HG03432 (cell line): ENCODE data around the gene CDHR2.

Experiments used
- ATAC-seq: cut with Tn5 transposase; IDR thresholded peaks from one replicate; pipeline ENCODE4 v1.9.1; 2021; ENCODE audit warnings: mild to moderate bottlenecking, moderate library complexity; ENCODE audit not compliant: unreplicated experiment

Gene CDHR2

DNA sequence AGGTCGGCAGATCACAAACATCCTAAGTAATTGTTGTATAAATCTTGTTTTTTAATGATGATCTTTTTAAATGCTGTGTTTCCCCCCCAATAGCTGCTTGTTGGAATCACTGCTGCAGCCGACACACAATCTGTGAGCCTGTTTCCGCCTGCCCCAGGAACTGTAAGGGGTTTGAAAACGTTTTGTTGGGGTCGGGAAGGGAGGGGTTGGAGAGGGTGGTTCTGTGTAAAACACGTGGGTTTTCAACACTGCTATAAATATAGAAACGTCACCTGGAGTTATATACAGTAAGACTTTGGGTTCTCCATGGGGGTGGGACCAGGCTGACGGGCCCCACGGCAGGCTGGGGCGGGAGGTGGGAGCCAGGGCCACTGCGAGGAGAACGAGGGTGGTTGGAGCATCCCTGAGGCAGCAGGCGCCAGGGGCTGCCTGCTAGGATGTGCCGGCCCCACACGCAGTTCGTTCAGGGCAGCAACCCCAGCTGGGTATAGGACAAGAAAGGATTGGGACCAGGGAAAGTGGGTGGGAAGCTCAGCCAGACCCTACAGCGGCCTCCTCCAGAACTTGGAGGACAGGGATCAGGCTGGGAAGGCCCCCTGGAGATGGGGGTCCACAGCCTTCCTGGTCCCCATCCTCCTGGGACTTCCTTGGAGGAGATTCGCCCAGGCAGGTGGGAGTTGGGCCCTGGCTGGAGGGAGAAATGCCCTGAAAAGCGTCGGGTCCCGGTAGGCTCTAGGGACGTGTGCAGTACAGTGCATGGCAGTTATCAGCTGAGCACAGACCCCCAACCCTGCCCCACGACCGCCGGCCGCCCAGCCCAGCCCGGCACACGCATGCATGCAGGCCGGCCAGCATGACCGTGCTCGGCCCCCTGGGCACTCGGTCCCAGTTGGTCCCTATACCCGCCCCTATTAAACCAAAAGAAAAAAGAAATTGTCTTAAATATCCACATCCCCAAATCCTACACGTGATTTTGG, 21.6 kb upstream of the CDHR2 start:
- no peak for ATAC-seq

DNA sequence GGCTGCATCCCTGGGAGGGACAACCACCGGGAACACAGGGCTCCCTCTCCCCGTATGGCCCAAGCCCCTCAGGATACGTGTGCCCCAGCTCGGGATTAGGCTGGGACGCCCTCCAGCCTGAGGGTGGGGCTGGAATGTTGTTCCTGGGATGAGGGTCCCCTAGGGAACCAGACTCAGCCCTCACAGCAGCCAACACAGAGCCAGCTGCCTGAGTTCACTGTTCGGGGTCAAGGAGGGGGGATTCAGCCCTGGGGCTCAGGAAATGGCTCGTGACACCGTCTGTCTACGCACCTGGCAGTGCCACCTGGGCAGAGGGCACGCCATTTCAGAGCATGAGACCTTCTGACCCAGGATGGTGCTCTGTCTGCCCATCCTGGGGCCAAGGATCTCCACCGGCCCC, 20.8 kb upstream of the CDHR2 start:
- ATAC-seq, result no peak

DNA sequence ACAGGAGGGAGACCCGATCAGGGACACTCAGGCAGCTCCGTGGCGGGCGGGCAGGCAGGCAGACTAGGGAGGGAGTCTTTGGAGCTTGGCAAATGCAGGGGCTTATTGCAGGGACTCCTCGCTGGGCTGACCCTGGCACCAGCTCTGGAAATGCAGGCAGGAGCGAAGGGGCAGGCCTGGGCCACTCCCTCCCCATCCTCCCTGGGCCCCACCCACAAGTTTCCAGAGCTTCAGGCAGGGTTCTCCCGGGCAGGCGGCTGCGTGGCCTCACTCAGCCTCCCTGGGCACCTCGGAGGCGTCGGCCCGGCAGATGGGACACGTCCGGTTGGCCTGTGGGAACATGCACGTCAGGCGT, 20.4 kb upstream of the CDHR2 start:
- no peak for ATAC-seq

DNA sequence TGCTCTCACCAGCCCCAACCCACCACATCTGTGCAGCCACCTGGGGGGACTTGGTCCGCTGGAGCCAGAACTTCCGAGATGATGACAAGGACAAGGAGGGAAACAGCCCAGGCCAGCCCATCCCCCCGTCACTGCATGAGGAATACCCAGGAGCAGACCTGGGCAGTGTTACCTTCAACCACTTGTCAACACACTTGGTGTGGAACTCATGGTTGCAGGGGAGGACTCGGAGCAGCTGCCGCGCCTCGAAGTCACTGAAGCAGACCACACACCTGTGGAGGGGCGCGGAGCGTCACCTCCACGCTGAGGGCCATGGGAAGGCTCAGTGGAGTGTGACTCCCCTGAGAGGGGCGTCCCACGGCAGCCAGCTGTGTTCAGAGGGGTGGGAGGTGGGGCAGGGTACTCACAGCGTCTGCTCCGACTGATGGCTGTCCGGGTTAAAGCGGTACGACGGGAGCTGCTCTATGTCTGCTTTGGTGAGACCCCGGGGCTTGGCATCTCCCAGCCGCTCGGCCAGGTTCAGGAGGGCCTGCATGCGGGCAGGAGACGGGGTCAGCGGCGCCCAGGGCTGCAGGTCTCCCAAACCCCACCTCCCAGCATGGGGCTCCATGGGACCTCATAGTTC, 19.9 kb upstream of the CDHR2 start:
- no peak for ATAC-seq

DNA sequence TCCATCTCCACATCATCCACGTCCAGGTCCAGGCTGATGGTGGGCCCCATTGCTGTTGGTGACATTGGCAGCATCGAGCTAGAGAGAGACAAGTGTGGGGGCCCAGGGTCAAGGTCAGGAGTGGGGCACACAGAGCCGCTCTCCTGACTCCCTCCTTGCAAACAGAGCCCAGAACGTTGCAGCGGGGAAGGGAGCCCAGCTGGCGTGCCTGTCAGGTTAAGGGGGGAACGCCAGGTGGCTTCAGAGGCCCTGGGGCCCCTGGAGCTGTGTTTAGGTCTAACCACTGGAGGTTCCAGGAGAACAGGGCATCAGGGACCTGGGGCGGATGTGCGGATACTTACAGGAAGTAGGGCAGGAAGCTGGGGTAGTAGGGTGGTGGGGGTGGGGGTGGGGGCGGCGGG, 19.4 kb upstream of the CDHR2 start:
- ATAC-seq, result no peak

DNA sequence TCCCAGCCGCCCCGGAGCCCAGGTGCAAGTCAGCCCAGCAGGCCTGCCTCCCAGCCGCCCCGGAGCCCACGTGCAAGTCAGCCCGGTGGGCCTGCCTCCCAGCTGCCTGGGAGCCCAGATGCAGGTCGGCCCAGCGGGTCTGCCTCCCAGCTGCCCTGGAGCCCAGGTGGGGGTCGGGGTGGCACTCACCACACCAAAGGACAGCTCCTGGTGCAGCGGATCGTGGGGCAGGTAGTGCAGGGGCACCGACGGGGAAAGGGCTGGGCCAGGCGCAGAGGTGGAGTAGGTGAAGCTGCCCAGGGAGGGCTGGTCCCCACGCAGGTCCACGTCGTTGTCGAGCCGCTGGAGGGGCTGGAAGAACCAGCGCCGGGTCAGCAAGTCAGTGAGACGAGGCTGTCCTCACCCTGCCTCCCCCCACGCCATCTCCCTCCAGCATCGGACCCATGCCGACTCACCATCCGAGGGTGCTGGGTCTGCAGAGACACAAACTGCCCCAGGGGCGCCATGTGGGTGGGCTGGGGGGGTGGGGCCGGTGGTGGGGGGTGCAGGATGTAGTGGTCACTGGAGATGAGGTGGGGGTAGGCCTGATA, 18.7 kb upstream of the CDHR2 start:
- ATAC-seq, result no peak

- ATAC-seq, result no peak
These were observed 17.9 kb upstream of the CDHR2 start for GRCh38 chr5:176530983-176531901.

DNA sequence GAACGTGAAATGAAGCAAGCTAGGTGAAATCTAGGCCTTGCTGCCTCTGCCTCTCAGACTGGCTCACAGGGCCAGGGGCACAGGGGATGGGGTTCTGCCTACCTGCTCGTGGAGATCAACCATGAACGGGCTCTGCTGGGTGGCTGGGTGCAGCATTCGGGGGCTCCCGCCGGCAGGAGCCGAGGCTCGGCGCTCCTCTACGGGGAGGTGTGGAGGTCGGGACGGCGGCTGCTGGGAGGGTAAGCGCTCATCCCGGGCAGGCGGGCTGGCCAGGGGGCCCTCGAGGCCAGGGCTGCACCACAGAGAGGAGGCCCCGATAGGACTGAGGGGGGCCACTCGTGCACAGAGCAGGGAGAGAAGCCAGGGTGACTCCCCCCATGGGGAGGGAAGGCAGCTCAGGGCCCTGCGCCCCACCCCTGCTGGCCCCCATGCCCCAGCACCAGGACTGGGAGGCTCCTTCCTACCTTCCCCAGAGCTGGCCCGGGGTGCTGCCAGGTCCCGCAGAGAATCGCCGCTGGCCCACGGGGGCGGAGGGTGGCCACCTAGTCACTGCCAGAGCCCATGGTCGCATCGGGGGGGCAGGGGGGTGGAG, 17.1 kb upstream of the CDHR2 start:
- no peak for ATAC-seq

DNA sequence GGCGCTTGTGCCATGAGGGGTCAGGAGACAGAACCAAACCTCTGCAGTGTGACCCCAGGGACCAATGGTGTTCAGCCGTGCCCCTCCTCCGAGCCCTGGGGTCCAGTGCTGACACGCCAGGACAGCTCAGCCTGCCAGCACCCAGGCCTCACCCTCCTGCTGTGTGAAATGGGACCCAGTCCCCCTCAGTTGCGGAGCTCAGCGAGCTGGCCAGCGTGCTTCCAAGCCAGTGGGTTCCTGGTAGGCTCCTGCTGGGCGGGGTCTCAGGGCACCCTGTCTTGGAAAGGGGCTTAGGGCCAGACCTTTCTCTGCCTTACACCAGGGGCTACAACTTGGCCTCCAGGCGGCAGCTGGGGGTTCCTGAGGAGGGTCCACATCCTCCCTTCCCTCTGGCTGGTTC, 16.3 kb upstream of the CDHR2 start:
- ATAC-seq, result no peak

GRCh38 chr5:176533390-176533789, 15.8 kb upstream of the CDHR2 start:
- ATAC-seq, result no peak

DNA sequence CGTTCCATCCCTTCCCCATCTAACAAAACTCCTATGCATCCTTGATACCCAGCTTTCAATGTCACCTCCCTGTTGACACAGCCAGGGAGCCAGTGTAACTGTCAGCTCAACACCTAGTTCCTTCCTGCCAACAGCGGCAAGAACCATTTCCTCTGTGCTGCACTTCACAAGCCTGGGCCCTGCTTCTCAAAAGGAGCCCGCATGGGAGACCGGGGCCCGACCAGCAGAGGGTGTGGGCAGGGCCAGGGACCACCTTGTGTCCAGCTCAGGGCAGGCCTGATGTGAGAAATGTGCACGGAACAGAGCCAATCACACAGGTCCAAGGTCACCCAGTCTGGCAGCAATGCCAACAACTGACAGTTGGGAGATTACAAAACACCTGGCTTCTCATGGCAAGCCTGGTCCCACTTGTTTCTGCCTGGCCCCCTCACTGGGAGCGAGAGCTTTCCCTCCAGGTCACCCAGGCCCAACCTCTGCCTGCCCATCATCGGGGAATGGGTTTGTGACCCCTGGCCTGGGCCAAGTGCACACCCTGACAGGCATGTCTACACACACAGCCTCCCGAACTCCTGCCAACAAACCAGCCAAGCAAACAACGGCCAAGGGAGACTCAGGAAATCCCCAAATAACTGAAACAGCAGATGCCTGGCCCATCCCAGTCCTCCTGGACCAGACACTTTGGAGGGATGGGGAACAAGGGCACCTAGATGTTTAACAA, 15.1 kb upstream of the CDHR2 start:
- no peak for ATAC-seq

GRCh38 chr5:176534640-176535039, 14.5 kb upstream of the CDHR2 start:
- no peak for ATAC-seq

DNA sequence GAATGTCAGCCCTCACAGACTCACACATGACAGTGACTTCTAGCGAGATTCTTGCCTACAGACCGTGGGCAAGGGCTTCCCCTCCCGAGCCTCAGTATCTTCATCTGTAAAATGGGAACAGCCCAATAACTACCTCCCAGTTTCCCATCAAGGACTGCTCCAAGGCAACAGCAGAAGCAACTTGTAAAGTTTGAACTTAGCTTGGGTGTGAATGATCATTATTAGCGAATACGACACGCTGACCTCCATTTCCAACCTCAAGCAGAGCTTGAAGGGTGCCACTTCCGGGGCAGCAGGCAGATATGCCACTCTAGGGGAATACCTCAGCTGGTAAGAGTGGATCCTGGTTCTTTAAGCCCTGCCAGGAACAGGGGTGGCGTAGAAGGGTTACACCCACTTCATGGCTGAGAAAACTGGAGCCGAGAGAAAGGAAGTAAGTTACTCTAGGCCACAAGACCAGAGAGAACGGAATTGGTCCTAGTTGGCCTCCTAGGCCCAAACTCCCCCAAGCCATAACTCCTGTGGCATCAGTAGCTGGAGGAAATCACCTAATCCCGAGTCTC, 14.0 kb upstream of the CDHR2 start:
- no peak for ATAC-seq

GRCh38 chr5:176535664-176536131, 13.4 kb upstream of the CDHR2 start:
- ATAC-seq, result no peak

- ATAC-seq, result peak; percentile 29
These were observed 12.8 kb upstream of the CDHR2 start for GRCh38 chr5:176536132-176536901.

DNA sequence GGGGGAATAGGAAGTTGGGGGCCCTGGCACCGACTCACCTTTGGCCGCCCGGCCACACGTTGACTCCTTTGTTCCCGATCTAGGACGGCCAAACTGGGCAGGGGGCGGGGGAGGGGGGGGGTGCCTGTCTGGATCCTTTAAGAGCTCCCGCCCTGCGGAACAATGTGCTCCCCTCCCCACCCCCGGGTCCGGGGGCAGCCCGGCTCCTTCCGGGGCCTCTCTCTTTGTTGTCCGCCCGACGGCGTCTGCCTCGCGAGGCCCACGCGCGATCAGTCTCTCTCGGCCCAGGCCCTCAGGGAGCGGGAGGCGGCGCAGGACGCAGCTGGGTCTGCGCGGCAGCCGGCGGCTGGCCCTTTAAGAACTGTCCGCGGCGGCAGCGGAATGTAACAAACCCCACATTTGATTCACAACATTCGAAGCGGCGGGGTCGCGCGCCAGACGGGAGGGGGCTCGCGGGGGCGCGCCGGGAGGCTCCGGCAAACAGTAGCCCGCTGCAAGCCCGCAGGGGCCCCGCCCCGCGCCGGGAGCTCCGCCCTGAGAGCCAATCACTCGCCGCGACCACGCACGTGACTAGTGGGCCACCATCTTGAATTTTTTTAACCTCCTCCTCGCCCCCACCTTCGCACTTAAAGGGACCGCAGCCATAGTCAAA, 12.1 kb upstream of the CDHR2 start, which contains the start of gene RNF44:
RNF44 (minus strand) TSS at position 501 of the 652 bp plus-strand sequence. CDS start 4,930 bp downstream, outside the sequence.
- peak; percentile 58 for ATAC-seq

DNA sequence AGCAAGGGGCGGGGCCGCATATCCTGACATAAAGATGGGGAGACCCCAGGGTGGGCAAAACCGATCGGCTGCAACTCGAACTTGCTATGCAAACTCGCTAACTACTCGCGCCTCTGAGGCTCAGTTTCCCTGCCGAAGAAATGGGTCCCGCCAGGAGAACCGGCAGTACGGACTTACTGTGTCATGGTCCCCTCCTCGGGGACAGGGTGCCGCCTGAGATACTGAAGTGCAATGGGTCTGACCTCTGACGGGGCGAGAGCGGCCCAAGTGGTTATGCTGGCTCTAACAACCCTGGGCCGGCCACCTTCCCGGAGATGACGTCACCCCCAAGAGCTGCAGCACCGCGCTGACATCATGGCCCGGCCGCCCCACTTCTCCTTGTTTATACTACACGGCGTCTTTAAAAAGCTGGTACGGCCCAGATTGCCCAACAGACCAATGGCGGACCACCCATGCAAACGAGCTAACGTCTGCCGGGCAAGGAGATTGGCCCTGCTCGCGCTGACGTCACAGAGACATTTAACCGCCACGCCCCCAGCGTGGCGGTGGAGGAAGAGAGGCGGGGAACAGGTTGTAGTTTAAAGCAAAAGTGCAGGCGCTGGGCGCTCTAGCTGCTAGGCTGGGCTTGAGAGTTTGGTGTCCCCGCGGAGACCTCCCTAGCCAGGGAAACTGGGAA, 11.4 kb upstream of the CDHR2 start:
- peak; percentile 67 for ATAC-seq
